Kidney capillary endothelial cell (primary cell): ENCODE data around the gene ANAPC10.
"Not testable (repeated sequence)": the region's sequence is repeated elsewhere in the genome, so short reads cannot be mapped to it uniquely, and the experiment has no call there.

ENCODE experiments used
- DNase-seq: peaks from one replicate; pipeline ENCODE4 v3.0.0-alpha.2; 2018; ENCODE audit warnings: low spot score

The ANAPC10 gene

GRCh38 chr4:145097821-145098674, at the start of gene ANAPC10, which contains the start of gene ABCE1:
TSS of gene ANAPC10 (minus strand) at chr4:145098196. CDS start at chr4:145096099, 2,097 bp downstream.
TSS of gene ABCE1 (plus strand) at chr4:145098311. CDS start at chr4:145104413, 6,102 bp downstream.
- DNase-seq: peak; percentile 98

GRCh38 chr4:145136219-145136618, 38.2 kb upstream of the ANAPC10 start:
- not testable (repeated sequence) for DNase-seq

- DNase-seq: no peak
These were observed 34.6 kb upstream of the ANAPC10 start for GRCh38 chr4:145132511-145133098.

GRCh38 chr4:145131848-145132247, 33.9 kb upstream of the ANAPC10 start:
- no peak for DNase-seq

- DNase-seq: no peak
These were observed 32.9 kb upstream of the ANAPC10 start for GRCh38 chr4:145130788-145131399.

- DNase-seq: no peak
These were observed 32.1 kb upstream of the ANAPC10 start for GRCh38 chr4:145130130-145130529.

- DNase-seq: no peak
These were observed 27.4 kb upstream of the ANAPC10 start for GRCh38 chr4:145125396-145125795.

- DNase-seq: no peak
These were observed 10.1 kb upstream of the ANAPC10 start for GRCh38 chr4:145108128-145108527.

- no peak for DNase-seq
These were observed 9.1 kb upstream of the ANAPC10 start for GRCh38 chr4:145107126-145107525.

GRCh38 chr4:145103496-145103895, 5.5 kb upstream of the ANAPC10 start:
- DNase-seq: no peak

- DNase-seq: no peak
These were observed 4.6 kb upstream of the ANAPC10 start for GRCh38 chr4:145102619-145103018.

- DNase-seq: no peak
These were observed 3.1 kb upstream of the ANAPC10 start for GRCh38 chr4:145101091-145101490.

- DNase-seq: peak; percentile 60
These were observed 1.7 kb upstream of the ANAPC10 start for GRCh38 chr4:145099653-145100052.

GRCh38 chr4:145098675-145099037, 660 bp upstream of the ANAPC10 start:
- DNase-seq: peak; percentile 84

GRCh38 chr4:145097331-145097820, 620 bp downstream of the ANAPC10 start:
- no peak for DNase-seq

- DNase-seq: no peak
These were observed 4.4 kb downstream of the ANAPC10 start for GRCh38 chr4:145093638-145094037.

- DNase-seq: no peak
These were observed 7.6 kb downstream of the ANAPC10 start for GRCh38 chr4:145090380-145090779.

GRCh38 chr4:145083891-145084605, 13.9 kb downstream of the ANAPC10 start:
- DNase-seq: no peak

- DNase-seq: no peak
These were observed 16.2 kb downstream of the ANAPC10 start for GRCh38 chr4:145081756-145082155.

GRCh38 chr4:145076469-145076855, 21.5 kb downstream of the ANAPC10 start:
- no peak for DNase-seq

GRCh38 chr4:145075742-145076468, 22.1 kb downstream of the ANAPC10 start:
- DNase-seq: no peak
